HEK293 (cell line): ENCODE results near the gene FAM163A.

Source experiments
- MYNN ChIP-seq: fragments of 450-650 bp; formaldehyde crosslinking; IDR thresholded peaks from 2 replicates; pipeline ENCODE4 v1.5.1; 2016; ENCODE audit warnings: missing biosample characterization, missing genetic modification characterization, borderline replicate concordance
- SETDB1 ChIP-seq: IDR thresholded peaks from one replicate; pipeline ENCODE4 v1.6.1; 2017; ENCODE audit warnings: mild to moderate bottlenecking, low read length, moderate library complexity, mixed read lengths; ENCODE audit not compliant: insufficient read length
- SP2 ChIP-seq: fragments of 450-650 bp; formaldehyde crosslinking; IDR thresholded peaks from 2 replicates; pipeline ENCODE4 v1.5.1; 2016; ENCODE audit warnings: missing biosample characterization, missing genetic modification characterization
- ZFHX2 ChIP-seq: fragments of 450-650 bp; formaldehyde crosslinking; conservative IDR thresholded peaks from 2 replicates; pipeline ENCODE4 v1.5.1; 2016; ENCODE audit warnings: missing biosample characterization, missing genetic modification characterization
- ZNF133 ChIP-seq: fragments of 450-650 bp; formaldehyde crosslinking; IDR thresholded peaks from 2 replicates; pipeline ENCODE4 v1.5.1; 2016; ENCODE audit warnings: missing biosample characterization, missing genetic modification characterization
- ZNF24 ChIP-seq: fragments of 450-650 bp; formaldehyde crosslinking; IDR thresholded peaks from 2 replicates; pipeline ENCODE4 v1.5.1; 2016; ENCODE audit warnings: missing biosample characterization, missing genetic modification characterization
- ZNF560 ChIP-seq: fragments of 450-650 bp; formaldehyde crosslinking; IDR thresholded peaks from 2 replicates; pipeline ENCODE4 v1.5.1; 2017; ENCODE audit warnings: missing biosample characterization, missing genetic modification characterization, borderline replicate concordance
- ZNF837 ChIP-seq: fragments of 450-650 bp; formaldehyde crosslinking; IDR thresholded peaks from 2 replicates; pipeline ENCODE4 v1.5.1; 2016; ENCODE audit warnings: missing biosample characterization, missing genetic modification characterization
- TF ChIP-seq, protein P1 (sequence below): fragments of 450-650 bp; formaldehyde crosslinking; IDR thresholded peaks from 2 replicates; pipeline ENCODE4 v1.5.1; 2016; ENCODE audit warnings: missing biosample characterization, missing genetic modification characterization
- TF ChIP-seq, protein P2 (sequence below): fragments of 450-650 bp; formaldehyde crosslinking; IDR thresholded peaks from 2 replicates; pipeline ENCODE4 v1.5.1; 2016; ENCODE audit warnings: missing biosample characterization, missing genetic modification characterization
- TF ChIP-seq, protein P3 (sequence below): fragments of 450-650 bp; formaldehyde crosslinking; IDR thresholded peaks from 2 replicates; pipeline ENCODE4 v1.5.1; 2016; ENCODE audit warnings: missing biosample characterization, missing genetic modification characterization
- TF ChIP-seq, protein P4 (sequence below): fragments of 450-650 bp; formaldehyde crosslinking; IDR thresholded peaks from 2 replicates; pipeline ENCODE4 v1.5.1; 2016; ENCODE audit warnings: missing biosample characterization, missing genetic modification characterization, low read depth
- TF ChIP-seq, protein P5 (sequence below): fragments of 450-650 bp; formaldehyde crosslinking; IDR thresholded peaks from 2 replicates; pipeline ENCODE4 v1.5.1; 2016; ENCODE audit warnings: missing biosample characterization, missing genetic modification characterization

DNA sequence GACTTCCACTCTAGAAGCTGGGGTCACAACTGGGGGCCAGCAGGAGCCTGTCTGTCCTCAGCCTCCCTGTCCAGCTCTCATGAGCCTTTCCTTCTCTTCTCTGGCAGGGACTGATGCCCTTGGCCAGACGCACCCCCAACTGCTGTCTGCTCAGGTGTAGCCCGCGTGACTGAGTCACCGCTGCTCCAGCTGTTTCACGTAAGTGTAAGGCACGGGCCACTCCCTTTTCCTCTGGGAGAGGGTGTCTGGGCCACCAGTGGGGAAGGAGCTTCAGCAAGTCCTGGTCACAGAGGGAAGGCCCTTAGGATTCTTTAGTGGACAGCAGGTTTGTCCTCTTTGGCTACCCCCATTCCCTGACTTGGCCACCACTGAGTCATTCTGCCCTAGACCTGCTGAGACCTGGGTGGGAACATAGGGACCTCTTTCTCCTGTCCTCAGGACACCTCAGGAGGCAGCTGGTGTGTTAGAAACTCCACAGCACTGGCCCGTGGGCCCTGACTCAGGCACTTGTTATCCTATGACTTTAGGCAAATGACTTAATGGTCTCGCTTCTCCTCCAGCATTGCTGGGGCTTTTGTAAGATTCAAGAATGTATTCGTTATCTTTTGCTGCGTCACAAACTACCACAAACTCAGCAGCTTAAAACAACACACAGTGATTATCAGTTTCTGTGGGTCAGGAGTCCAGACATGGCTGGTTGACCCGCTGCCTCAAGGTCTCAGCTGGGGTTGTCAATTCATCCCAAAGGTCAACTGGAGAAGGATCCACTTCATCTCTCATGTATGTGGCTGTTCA is 64.8 kb downstream of the FAM163A start:
- TF ChIP-seq SETDB1 = no peak
- no peak for TF ChIP-seq ZNF837 (tag by site-specific recombination)
- TF ChIP-seq ZFHX2 = no peak
- TF ChIP-seq, protein P1, sequence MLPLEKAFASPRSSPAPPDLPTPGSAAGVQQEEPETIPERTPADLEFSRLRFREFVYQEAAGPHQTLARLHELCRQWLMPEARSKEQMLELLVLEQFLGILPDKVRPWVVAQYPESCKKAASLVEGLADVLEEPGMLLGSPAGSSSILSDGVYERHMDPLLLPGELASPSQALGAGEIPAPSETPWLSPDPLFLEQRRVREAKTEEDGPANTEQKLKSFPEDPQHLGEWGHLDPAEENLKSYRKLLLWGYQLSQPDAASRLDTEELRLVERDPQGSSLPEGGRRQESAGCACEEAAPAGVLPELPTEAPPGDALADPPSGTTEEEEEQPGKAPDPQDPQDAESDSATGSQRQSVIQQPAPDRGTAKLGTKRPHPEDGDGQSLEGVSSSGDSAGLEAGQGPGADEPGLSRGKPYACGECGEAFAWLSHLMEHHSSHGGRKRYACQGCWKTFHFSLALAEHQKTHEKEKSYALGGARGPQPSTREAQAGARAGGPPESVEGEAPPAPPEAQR (tag by site-specific recombination) = no peak
- no peak for TF ChIP-seq SP2 (tag by site-specific recombination)
- TF ChIP-seq, protein P2, sequence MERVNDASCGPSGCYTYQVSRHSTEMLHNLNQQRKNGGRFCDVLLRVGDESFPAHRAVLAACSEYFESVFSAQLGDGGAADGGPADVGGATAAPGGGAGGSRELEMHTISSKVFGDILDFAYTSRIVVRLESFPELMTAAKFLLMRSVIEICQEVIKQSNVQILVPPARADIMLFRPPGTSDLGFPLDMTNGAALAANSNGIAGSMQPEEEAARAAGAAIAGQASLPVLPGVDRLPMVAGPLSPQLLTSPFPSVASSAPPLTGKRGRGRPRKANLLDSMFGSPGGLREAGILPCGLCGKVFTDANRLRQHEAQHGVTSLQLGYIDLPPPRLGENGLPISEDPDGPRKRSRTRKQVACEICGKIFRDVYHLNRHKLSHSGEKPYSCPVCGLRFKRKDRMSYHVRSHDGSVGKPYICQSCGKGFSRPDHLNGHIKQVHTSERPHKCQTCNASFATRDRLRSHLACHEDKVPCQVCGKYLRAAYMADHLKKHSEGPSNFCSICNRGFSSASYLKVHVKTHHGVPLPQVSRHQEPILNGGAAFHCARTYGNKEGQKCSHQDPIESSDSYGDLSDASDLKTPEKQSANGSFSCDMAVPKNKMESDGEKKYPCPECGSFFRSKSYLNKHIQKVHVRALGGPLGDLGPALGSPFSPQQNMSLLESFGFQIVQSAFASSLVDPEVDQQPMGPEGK (tag by site-specific recombination) = no peak
- TF ChIP-seq, protein P3, sequence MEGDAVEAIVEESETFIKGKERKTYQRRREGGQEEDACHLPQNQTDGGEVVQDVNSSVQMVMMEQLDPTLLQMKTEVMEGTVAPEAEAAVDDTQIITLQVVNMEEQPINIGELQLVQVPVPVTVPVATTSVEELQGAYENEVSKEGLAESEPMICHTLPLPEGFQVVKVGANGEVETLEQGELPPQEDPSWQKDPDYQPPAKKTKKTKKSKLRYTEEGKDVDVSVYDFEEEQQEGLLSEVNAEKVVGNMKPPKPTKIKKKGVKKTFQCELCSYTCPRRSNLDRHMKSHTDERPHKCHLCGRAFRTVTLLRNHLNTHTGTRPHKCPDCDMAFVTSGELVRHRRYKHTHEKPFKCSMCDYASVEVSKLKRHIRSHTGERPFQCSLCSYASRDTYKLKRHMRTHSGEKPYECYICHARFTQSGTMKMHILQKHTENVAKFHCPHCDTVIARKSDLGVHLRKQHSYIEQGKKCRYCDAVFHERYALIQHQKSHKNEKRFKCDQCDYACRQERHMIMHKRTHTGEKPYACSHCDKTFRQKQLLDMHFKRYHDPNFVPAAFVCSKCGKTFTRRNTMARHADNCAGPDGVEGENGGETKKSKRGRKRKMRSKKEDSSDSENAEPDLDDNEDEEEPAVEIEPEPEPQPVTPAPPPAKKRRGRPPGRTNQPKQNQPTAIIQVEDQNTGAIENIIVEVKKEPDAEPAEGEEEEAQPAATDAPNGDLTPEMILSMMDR (tag by site-specific recombination) = no peak
- TF ChIP-seq, protein P4, sequence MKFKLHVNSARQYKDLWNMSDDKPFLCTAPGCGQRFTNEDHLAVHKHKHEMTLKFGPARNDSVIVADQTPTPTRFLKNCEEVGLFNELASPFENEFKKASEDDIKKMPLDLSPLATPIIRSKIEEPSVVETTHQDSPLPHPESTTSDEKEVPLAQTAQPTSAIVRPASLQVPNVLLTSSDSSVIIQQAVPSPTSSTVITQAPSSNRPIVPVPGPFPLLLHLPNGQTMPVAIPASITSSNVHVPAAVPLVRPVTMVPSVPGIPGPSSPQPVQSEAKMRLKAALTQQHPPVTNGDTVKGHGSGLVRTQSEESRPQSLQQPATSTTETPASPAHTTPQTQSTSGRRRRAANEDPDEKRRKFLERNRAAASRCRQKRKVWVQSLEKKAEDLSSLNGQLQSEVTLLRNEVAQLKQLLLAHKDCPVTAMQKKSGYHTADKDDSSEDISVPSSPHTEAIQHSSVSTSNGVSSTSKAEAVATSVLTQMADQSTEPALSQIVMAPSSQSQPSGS (tag by site-specific recombination) = no peak
- TF ChIP-seq ZNF560 (tag by site-specific recombination) = no peak
- TF ChIP-seq, protein P5, sequence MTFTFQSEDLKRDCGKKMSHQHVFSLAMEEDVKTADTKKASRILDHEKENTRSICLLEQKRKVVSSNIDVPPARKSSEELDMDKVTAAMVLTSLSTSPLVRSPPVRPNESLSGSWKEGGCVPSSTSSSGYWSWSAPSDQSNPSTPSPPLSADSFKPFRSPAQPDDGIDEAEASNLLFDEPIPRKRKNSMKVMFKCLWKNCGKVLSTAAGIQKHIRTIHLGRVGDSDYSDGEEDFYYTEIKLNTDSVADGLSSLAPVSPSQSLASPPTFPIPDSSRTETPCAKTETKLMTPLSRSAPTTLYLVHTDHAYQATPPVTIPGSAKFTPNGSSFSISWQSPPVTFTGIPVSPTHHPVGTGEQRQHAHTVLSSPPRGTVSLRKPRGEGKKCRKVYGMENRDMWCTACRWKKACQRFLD = no peak
- no peak for TF ChIP-seq ZNF24
- no peak for TF ChIP-seq ZNF133 (tag by site-specific recombination)
- no peak for TF ChIP-seq MYNN (tag by site-specific recombination)
